Caco-2 (cell line): ENCODE data around the gene RGS19. TPM values are rescaled to one million over a fixed set of nuclear protein-coding genes. Genes with fewer than 3 reads are reported as not detected.

ENCODE experiments used
- BruUV-seq: library from RNA; stranded (reverse); fragments of 400-500 nt; replicated peaks from 2 replicates; lab custom pipeline; 2021; lab: Mats Ljungman, UMichigan
- CTCF ChIA-PET: fragments of 300-600 bp; sonication (Branson Sonifier 250); formaldehyde crosslinking; loops from one replicate; lab custom pipeline; 2022; ENCODE audit warnings: antibody characterized with exemption; lab: Charles Lee
- POLR2A ChIA-PET: fragments of 300-600 bp; sonication (Branson Sonifier 250); formaldehyde crosslinking; loops from one replicate; lab custom pipeline; 2022; ENCODE audit warnings: antibody characterized with exemption; lab: Charles Lee
- DNase-seq, 2 experiments: peaks; one replicate each; pipeline versions ENCODE4 v3.0.0 to v3.0.0-alpha.2; 2020 to 2022
- H3K27me3 ChIP-seq: replicated peaks from 2 replicates; pipeline ENCODE4 v1.6.0; 2011; ENCODE audit warnings: low read length; ENCODE audit not compliant: control insufficient read depth, insufficient read depth
- H3K36me3 ChIP-seq: 2 replicates; pipeline ENCODE4 v1.5.1; 2011; ENCODE audit warnings: low read length; ENCODE audit not compliant: control insufficient read depth, insufficient read depth
- H3K4me1 ChIP-seq: fragments of 250-450 bp; sonication (Bioruptor Pico); 2 replicates; pipeline ENCODE4 v1.5.1; 2020; ENCODE audit warnings: mild to moderate bottlenecking
- H3K4me3 ChIP-seq: 2 replicates; pipeline ENCODE4 v1.5.1; 2011; ENCODE audit warnings: low read depth, mild to moderate bottlenecking, control low read depth, low read length
- H3K9me3 ChIP-seq: fragments of 250-450 bp; sonication (Bioruptor Pico); 2 replicates; pipeline ENCODE4 v1.5.1; 2020; ENCODE audit warnings: mild to moderate bottlenecking, moderate library complexity
- H3K27ac Mint-ChIP-seq: one replicate; pipeline ENCODE4 v1.8.0; 2022; ENCODE audit warnings: mixed read lengths; ENCODE audit not compliant: unreplicated experiment
- H3K27me3 Mint-ChIP-seq: one replicate; pipeline ENCODE4 v1.8.0; 2022; ENCODE audit warnings: mixed read lengths; ENCODE audit not compliant: insufficient read depth, unreplicated experiment
- H3K36me3 Mint-ChIP-seq: one replicate; pipeline ENCODE4 v1.8.0; 2022; ENCODE audit warnings: mild to moderate bottlenecking, mixed read lengths; ENCODE audit not compliant: insufficient read depth, unreplicated experiment
- H3K4me1 Mint-ChIP-seq: one replicate; pipeline ENCODE4 v1.8.0; 2022; ENCODE audit warnings: low read depth, mixed read lengths; ENCODE audit not compliant: unreplicated experiment
- H3K4me3 Mint-ChIP-seq: one replicate; pipeline ENCODE4 v1.8.0; 2022; ENCODE audit warnings: mild to moderate bottlenecking, moderate library complexity, mixed read lengths; ENCODE audit not compliant: unreplicated experiment
- H3K9me3 Mint-ChIP-seq: one replicate; pipeline ENCODE4 v1.8.0; 2022; ENCODE audit warnings: mixed read lengths; ENCODE audit not compliant: unreplicated experiment
- CTCF ChIP-seq, 2 experiments: fragments of 200-600 bp in 1 of 2; IDR thresholded peaks; 1 replicate in 1 of 2; 2 replicates in 1 of 2; pipeline versions ENCODE4 v1.5.1 to v1.8.0; 2011 to 2022; ENCODE audit warnings: antibody characterized with exemption in 1 of 2, control low read depth in 1 of 2, inconsistent platforms in 1 of 2, low read depth in 1 of 2, low read length in 1 of 2, mild to moderate bottlenecking in 1 of 2, moderate library complexity in 1 of 2; ENCODE audit not compliant: insufficient read depth in 1 of 2, severe bottlenecking in 1 of 2, unreplicated experiment in 1 of 2
- intact Hi-C: fragments of 100-400 bp; cut with micrococcal nuclease; formaldehyde crosslinking; loops from one replicate; pipeline ENCODE4 v1.10.0; 2022; ENCODE audit not compliant: unreplicated experiment
- total RNA-seq: library from RNA; stranded (reverse); gene quantifications from 2 replicates; pipeline ENCODE4 v1.2.3, GENCODE V29; 2022

RGS19 gene
- total RNA-seq, 1 experiment from 2014 or later = 29.3 TPM

- CTCF ChIA-PET = interaction anchor here (0.7 to 1.9 kb wide), 2 partner anchors 12 to 537 kb away, joined by 7 read pairs; partner anchors contain the start of gene TCEA2
- TF ChIP-seq CTCF (IDR thresholded peaks at IDR 0.05; ENCODE audit: insufficient read depth in 1 of 2, low read depth in 1 of 2, low read length in 1 of 2, severe bottlenecking in 1 of 2, unreplicated experiment in 1 of 2) = no peak
- no TSS peak for BruUV-seq
Measured at GRCh38 chr20:64074963-64075362, 4.4 kb downstream of the RGS19 start.

GRCh38 chr20:64074184-64074789, 5.0 kb downstream of the RGS19 start:
- POLR2A ChIA-PET = interaction anchor here (1.5 kb wide), 1 partner anchor 12 kb away, joined by 4 read pairs; the partner anchor contains the start of gene TCEA2
- BruUV-seq = no TSS peak
- peaks cover 10% of the 10 kb centered on the region for H3K4me1 ChIP-seq

More at GRCh38 chr20:64074963-64075362, 4.4 kb downstream of the RGS19 start:
- H3K4me3 Mint-ChIP-seq = no peak overlapping the region
- no peaks in the 10 kb centered on the region for H3K9me3 ChIP-seq
- peaks cover 8% of the 10 kb centered on the region for H3K4me1 Mint-ChIP-seq
- H3K27me3 ChIP-seq = no peaks in the 10 kb centered on the region
- no peaks in the 10 kb centered on the region for H3K36me3 ChIP-seq
- DNase-seq = no peak
- H3K4me1 ChIP-seq = peaks cover 10% of the 10 kb centered on the region
- no peak overlapping the region for H3K27ac Mint-ChIP-seq
- POLR2A ChIA-PET = interaction anchor here (0.6 kb wide), 1 partner anchor 1213 kb away, joined by 3 read pairs; the partner anchor contains the start of gene TCFL5
- H3K4me3 ChIP-seq = no peak overlapping the region
- H3K27me3 Mint-ChIP-seq = no peaks in the 10 kb centered on the region
- peaks cover 11% of the 10 kb centered on the region for H3K36me3 Mint-ChIP-seq
- intact Hi-C loops = no loop called here
- H3K9me3 Mint-ChIP-seq = no peaks in the 10 kb centered on the region

More at GRCh38 chr20:64074184-64074789, 5.0 kb downstream of the RGS19 start:
- Histone ChIP-seq H3K27me3 (no peaks in the 10 kb centered on the region), H3K36me3 (no peaks in the 10 kb centered on the region), H3K4me3 (no peak overlapping the region), H3K9me3 (no peaks in the 10 kb centered on the region)
- intact Hi-C loops = no loop called here
- CTCF ChIA-PET = interaction anchor here (1.9 kb wide), 1 partner anchor 12 kb away, joined by 7 read pairs; the partner anchor contains the start of gene TCEA2
- Mint-ChIP-seq H3K27me3 (no peaks in the 10 kb centered on the region), H3K27ac (no peak overlapping the region), H3K36me3 (peaks cover 17% of the 10 kb centered on the region), H3K4me3 (no peak overlapping the region), H3K4me1 (peaks cover 8% of the 10 kb centered on the region), H3K9me3 (no peaks in the 10 kb centered on the region)
- DNase-seq = no peak
- no peak for TF ChIP-seq CTCF (IDR thresholded peaks at IDR 0.05; ENCODE audit: insufficient read depth in 1 of 2, low read depth in 1 of 2, low read length in 1 of 2, severe bottlenecking in 1 of 2, unreplicated experiment in 1 of 2)
